ENCODE results near the gene ADGRE3.
"Not testable (repeated sequence)": the region's sequence is repeated elsewhere in the genome, so short reads cannot be mapped to it uniquely, and the experiment has no call there.

- TF ChIP-seq CTCF (conservative IDR thresholded peaks at IDR 0.05; ENCODE audit: low read depth, low read length); EZH2 (IDR thresholded peaks at IDR 0.05; ENCODE audit: low read length, unreplicated experiment): not testable (repeated sequence)
Observed at GRCh38 chr19:14584372-14584771, 90.3 kb downstream of the ADGRE3 start.
